GM10248 (cell line): Measurements from ENCODE around the gene ENTPD6.
A peak's percentile ranks its signal among the peaks of the same experiment; 100 is the strongest.
"Not testable (repeated sequence)": the region's sequence is repeated elsewhere in the genome, so short reads cannot be mapped to it uniquely, and the experiment has no call there.

Experiments
- CTCF ChIA-PET: fragments of 300-600 bp; sonication (Branson Sonifier 250); formaldehyde crosslinking; extraction: SDS; loops from one replicate; lab custom pipeline; 2021; ENCODE audit warnings: antibody characterized with exemption; lab: Yijun Ruan, JAX
- POLR2A ChIA-PET: fragments of 350-650 bp; sonication (Branson Sonifier 250); formaldehyde crosslinking; extraction: SDS; loops from one replicate; lab custom pipeline; 2020; ENCODE audit warnings: antibody characterized with exemption; lab: Yijun Ruan, JAX
- DNase-seq: peaks from one replicate; pipeline ENCODE4 v3.0.0; 2012; ENCODE audit errors: extremely low spot score
- TF ChIP-seq, protein P1 (sequence below): IDR thresholded peaks from 2 replicates; pipeline ENCODE4 v1.5.1; 2012; ENCODE audit warnings: mild to moderate bottlenecking, low read depth; ENCODE audit errors: extremely low read depth, missing control alignments, control extremely low read depth

Gene ENTPD6

DNA sequence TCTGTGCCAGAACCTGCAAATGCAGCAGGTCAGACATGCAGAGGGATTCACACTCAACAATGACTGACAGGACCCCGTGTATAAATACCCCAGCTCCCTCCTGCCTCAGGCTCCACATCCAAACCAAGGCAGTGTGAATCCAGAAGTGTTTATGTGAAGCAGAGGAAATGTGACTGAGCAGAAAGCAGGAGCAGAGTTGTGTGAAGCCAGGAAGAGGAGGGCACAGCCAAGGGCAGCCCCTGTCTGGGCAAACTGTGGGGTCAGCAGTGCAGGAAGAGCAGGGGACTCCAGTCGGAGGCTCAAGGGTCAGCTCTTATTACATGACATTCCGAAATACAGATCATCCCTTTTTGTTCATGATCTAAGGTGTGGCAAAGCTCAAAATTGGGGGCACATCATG, 19.3 kb upstream of the ENTPD6 start:
- CTCF ChIA-PET: interaction anchor here (0.9 to 1.1 kb wide), 2 partner anchors 10 to 12 kb away, joined by 3 read pairs; no protein-coding TSS in a partner anchor
- POLR2A ChIA-PET: no interaction called here
- TF ChIP-seq, protein P1, sequence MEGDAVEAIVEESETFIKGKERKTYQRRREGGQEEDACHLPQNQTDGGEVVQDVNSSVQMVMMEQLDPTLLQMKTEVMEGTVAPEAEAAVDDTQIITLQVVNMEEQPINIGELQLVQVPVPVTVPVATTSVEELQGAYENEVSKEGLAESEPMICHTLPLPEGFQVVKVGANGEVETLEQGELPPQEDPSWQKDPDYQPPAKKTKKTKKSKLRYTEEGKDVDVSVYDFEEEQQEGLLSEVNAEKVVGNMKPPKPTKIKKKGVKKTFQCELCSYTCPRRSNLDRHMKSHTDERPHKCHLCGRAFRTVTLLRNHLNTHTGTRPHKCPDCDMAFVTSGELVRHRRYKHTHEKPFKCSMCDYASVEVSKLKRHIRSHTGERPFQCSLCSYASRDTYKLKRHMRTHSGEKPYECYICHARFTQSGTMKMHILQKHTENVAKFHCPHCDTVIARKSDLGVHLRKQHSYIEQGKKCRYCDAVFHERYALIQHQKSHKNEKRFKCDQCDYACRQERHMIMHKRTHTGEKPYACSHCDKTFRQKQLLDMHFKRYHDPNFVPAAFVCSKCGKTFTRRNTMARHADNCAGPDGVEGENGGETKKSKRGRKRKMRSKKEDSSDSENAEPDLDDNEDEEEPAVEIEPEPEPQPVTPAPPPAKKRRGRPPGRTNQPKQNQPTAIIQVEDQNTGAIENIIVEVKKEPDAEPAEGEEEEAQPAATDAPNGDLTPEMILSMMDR: no peak
- DNase-seq: no peak

GRCh38 chr20:25177890-25178321, 17.6 kb upstream of the ENTPD6 start:
- TF ChIP-seq, protein P1: no peak
- no peak for DNase-seq
- ChIA-PET CTCF (interaction anchor here (0.7 to 2.5 kb wide), 8 partner anchors 9 to 184 kb away, joined by 3 to 14 read pairs (median 5); no protein-coding TSS in a partner anchor), POLR2A (no interaction called here)

DNA sequence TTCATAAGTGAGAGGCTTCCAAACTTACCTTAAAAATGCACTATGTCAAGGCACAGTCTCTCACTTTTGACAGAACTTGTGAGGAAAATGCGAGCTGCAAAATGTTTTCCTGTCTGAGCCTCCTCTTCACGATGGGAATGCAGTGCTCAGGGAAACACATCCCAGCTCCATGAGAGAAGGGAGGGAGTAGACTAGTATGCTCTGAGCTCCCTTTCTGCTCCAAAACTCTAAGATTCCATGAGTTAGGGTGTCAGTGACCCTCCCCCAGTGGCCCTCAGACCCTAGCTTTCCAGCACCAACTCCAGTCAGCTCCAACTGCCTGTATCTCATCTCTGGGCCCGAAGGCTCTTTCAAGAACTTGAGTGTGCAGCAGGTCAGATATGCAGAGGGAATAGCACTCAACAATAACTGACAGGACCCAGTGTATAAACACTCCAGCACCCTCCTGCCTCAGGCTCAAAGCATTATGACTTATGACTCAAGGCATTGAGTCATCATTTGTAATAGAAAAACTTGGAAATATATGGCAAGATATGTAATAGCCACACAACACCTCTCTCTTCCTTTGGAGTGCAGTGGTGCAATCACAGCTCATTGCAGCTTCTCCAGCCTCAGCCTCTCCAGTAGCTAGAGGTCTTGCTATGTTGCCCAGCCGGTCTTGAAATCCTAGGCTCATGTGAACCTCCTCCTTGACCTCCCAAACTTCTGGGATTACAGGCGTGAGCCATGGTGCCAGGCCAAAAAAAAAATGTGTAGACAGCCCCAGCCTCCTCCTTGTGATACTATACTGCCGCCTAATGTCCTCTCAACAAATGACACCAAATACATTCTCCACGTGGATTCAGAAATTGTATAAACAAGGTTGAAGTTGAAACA, 16.7 kb upstream of the ENTPD6 start:
- ChIA-PET POLR2A (no interaction called here), CTCF (interaction anchor here (0.6 to 2.5 kb wide), 12 partner anchors 9 to 219 kb away, joined by 3 to 14 read pairs (median 5); no protein-coding TSS in a partner anchor)
- TF ChIP-seq, protein P1: peak; percentile 66
- DNase-seq: peak; percentile 59

- POLR2A ChIA-PET: no interaction called here
- CTCF ChIA-PET: interaction anchor here (0.6 to 2.5 kb wide), 8 partner anchors 9 to 219 kb away, joined by 3 to 14 read pairs (median 6); no protein-coding TSS in a partner anchor
- TF ChIP-seq, protein P1: no peak
- DNase-seq: no peak
Measured at GRCh38 chr20:25179439-25180089, 15.9 kb upstream of the ENTPD6 start.

GRCh38 chr20:25184391-25184790, 11.1 kb upstream of the ENTPD6 start:
- DNase-seq, CTCF ChIA-PET: not testable (repeated sequence)
- POLR2A ChIA-PET: interaction anchor here (0.7 kb wide), 1 partner anchor 14 kb away, joined by 4 read pairs; no protein-coding TSS in a partner anchor

DNA sequence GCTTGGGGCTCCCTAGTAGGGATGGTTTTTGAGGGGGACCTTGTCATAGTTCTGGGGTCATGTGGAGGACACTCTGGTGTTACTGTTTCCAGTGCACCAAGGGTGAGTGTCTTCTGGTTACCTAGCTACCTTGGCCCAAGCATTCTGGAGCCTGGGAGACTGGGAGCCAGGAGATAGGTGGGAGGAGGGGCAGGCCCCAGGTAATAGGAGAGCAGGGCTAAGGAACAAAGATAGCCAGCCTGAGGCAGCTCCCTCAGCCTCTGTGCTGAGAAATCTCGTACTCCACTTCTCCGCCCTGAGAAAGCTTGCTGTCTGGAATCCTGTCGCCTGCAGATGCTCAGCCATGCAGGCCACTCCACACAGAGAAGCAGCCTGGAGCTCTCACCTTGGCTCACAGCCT, 8.3 kb upstream of the ENTPD6 start:
- TF ChIP-seq, protein P1: no peak
- ChIA-PET POLR2A (no interaction called here), CTCF (interaction anchor here (2.2 kb wide), 1 partner anchor 9 kb away, joined by 9 read pairs; no protein-coding TSS in a partner anchor)
- DNase-seq: no peak

DNA sequence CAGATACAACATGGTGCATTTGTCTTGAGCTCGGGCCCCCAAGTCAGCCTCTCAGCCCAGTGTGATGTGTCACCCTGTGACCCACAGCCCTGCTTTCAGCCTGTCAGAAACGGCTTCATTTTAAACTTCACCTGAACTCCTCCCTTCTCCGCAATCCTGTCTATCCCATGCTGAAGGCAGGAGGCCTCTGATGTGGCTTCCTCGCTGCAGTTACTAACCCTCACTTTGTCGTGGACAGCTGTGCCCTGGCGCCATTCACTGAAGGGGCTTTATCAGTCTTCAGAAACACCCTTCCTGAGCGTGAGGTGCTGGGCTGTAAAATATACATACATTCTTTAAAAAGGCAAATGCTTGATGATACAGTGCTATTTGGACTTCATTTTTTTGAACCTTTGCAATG, 7.9 kb upstream of the ENTPD6 start:
- TF ChIP-seq, protein P1: no peak
- ChIA-PET CTCF (interaction anchor here (2.2 kb wide), 1 partner anchor 9 kb away, joined by 9 read pairs; no protein-coding TSS in a partner anchor), POLR2A (no interaction called here)
- no peak for DNase-seq
